Dermis microvascular lymphatic vessel endothelial cell (primary cell): Measurements from ENCODE around the gene PITX2. TPM values are rescaled to one million over a fixed set of nuclear protein-coding genes. Genes with fewer than 3 reads are reported as not detected.
A peak's percentile ranks its signal among the peaks of the same experiment; 100 is the strongest.

ENCODE experiments used
- DNase-seq, 2 donors: peaks; one replicate each; pipeline versions ENCODE4 v3.0.0 to v3.0.0-alpha.2; 2010; ENCODE audit warnings: low read depth in 2 of 2
- total RNA-seq: library from RNA; depleted of rRNA; stranded (reverse); fragments of >200 nt; gene quantifications from 2 replicates; pipeline ENCODE4 v1.2.1, GENCODE V29; 2014

Gene PITX2
- total RNA-seq: under 0.01 TPM in 1 of 2 replicates, not detected in the other

- DNase-seq: peak; percentile 68 to 92
Observed at GRCh38 chr4:110622841-110623717, at the start of gene PITX2. TSS of gene PITX2 (minus strand) at chr4:110623077. CDS start at chr4:110622460, 617 bp downstream.

- DNase-seq: no peak
Observed at GRCh38 chr4:110671679-110672078, 48.8 kb upstream of the PITX2 start.

- DNase-seq: no peak
Observed at GRCh38 chr4:110669663-110670062, 46.8 kb upstream of the PITX2 start.

GRCh38 chr4:110668463-110669235 lies 45.8 kb upstream of the PITX2 start:
- no peak for DNase-seq

GRCh38 chr4:110667670-110668069 lies 44.8 kb upstream of the PITX2 start:
- no peak for DNase-seq

- no peak for DNase-seq
Observed at GRCh38 chr4:110666030-110666429, 43.2 kb upstream of the PITX2 start.

- no peak for DNase-seq
Observed at GRCh38 chr4:110663738-110664444, 41.0 kb upstream of the PITX2 start.

- DNase-seq: no peak
Observed at GRCh38 chr4:110663206-110663605, 40.3 kb upstream of the PITX2 start.

- no peak for DNase-seq
Observed at GRCh38 chr4:110660755-110661154, 37.9 kb upstream of the PITX2 start.

- no peak for DNase-seq
Observed at GRCh38 chr4:110654254-110654635, 31.4 kb upstream of the PITX2 start.

GRCh38 chr4:110653321-110654253 lies 30.7 kb upstream of the PITX2 start:
- DNase-seq: no peak

- DNase-seq: no peak
Observed at GRCh38 chr4:110644008-110644407, 21.1 kb upstream of the PITX2 start.

GRCh38 chr4:110643096-110643495 lies 20.2 kb upstream of the PITX2 start:
- no peak for DNase-seq

- no peak for DNase-seq
Observed at GRCh38 chr4:110641218-110641617, 18.3 kb upstream of the PITX2 start.

GRCh38 chr4:110640576-110640975 lies 17.7 kb upstream of the PITX2 start:
- DNase-seq: no peak

GRCh38 chr4:110639207-110640090 lies 16.6 kb upstream of the PITX2 start:
- DNase-seq: no peak

- DNase-seq: no peak
Observed at GRCh38 chr4:110638089-110638746, 15.3 kb upstream of the PITX2 start.

- no peak for DNase-seq
Observed at GRCh38 chr4:110637408-110638088, 14.7 kb upstream of the PITX2 start.
